A204.1 (cell line): ENCODE data around the gene EXOSC3.

ENCODE experiments used
- FAIRE-seq: peaks from 2 replicates; lab custom pipeline; 2012; peaks lifted over from hg19 to GRCh38; lab: Jason Lieb, UNC

The EXOSC3 gene

DNA sequence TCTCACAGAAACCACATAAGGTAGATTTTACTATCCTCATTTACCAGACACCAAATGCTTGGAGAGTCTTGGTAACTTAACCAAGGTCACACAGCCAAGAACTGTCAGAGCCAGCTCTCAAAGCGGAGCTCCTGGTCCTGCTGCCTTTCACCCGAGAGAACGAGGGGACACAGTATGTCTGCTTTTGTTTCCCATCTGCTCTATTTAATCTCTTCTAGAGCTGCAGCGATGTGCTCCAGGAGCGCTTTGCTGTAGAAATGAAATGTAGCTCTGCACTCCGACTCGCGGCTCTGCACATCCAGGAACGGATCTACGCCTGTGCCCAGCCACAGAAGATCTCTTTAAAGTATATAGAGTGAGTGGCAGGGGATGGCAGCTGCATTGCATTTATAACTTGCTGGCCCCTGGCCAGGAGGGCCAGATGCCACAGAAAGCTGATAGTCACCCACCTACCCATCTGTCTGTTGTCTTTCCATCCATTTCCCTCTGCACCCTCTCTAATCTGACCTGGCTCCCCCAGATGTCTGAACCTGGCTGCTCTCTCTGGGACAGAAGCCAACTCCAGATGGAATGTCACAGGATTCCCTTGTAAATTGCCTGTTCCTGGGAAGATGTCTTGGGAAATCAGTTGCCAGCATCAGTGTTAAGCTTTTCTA is 52.6 kb downstream of the EXOSC3 start:
- FAIRE-seq, result no peak

DNA sequence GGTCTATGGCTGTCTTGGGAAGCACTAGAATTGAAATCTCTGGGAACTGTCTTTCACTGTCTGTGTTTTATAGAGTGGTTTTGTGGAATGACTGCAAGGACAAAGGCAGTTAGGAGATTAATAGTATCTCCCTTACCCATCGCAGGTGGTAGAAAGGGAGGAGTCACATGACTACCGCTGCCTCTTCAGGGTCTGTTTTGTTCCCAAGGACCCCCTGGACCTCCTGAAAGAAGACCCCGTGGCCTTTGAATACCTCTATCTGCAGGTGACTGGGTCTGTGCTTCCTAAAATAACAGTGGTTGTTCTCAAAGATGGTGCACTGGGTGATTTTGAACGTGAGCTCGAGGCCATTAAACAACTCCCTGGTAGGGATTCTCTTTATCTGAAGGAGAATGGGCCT is 54.0 kb downstream of the EXOSC3 start:
- FAIRE-seq, result no peak

DNA sequence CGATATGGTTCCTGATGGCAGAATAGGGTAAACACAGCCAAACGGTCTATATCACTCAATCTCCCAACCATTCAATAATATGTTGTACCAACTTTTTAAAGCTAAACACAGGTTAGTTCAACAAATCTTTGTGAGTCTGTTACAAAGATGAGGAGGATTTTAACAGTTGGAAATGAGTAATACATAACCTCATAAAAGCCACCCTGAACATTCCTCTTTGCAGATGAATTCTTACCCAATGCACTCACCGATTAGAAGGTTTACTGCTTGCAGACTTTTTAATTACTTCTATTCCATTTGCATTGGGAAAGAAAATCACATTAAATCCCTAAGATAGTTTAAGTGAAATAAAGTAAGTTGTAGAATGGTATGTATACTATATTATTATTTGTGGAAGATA is 54.6 kb downstream of the EXOSC3 start:
- FAIRE-seq, result no peak
